Endodermal cell (in vitro differentiated cells): ENCODE results near the gene C1orf50. TPM values are rescaled to one million over a fixed set of nuclear protein-coding genes. Genes with fewer than 3 reads are reported as not detected.

Experiments
- DNase-seq: peaks from one replicate; pipeline ENCODE4 v3.0.0-alpha.2; 2017
- H3K27ac ChIP-seq: 2 replicates; pipeline ENCODE4 v1.5.1; 2013; ENCODE audit warnings: mild to moderate bottlenecking, low read depth, low read length, moderate library complexity
- H3K27me3 ChIP-seq: 2 replicates; pipeline ENCODE4 v1.6.1; 2013; ENCODE audit warnings: mild to moderate bottlenecking, low read length, moderate library complexity; ENCODE audit not compliant: insufficient read depth, control insufficient read depth, poor library complexity, severe bottlenecking
- H3K36me3 ChIP-seq: 2 replicates; pipeline ENCODE4 v1.7.0; 2013; ENCODE audit warnings: mild to moderate bottlenecking, low read length, moderate library complexity; ENCODE audit not compliant: control insufficient read depth, insufficient read depth
- H3K4me1 ChIP-seq: one replicate; pipeline ENCODE4 v1.7.0; 2013; ENCODE audit warnings: low read length; ENCODE audit not compliant: control insufficient read depth, insufficient read depth
- H3K4me3 ChIP-seq: 2 replicates; pipeline ENCODE4 v1.5.1; 2013; ENCODE audit warnings: mild to moderate bottlenecking, low read length, moderate library complexity
- H3K9ac ChIP-seq: 2 replicates; pipeline ENCODE4 v1.6.1; 2013; ENCODE audit warnings: mild to moderate bottlenecking, low read length, moderate library complexity; ENCODE audit not compliant: poor library complexity, severe bottlenecking; ENCODE audit errors: extremely low read depth
- H3K9me3 ChIP-seq: 2 replicates; pipeline ENCODE4 v1.6.1; 2013; ENCODE audit warnings: mild to moderate bottlenecking, low read length, moderate library complexity; ENCODE audit not compliant: control insufficient read depth
- H3K27ac Mint-ChIP-seq: 2 replicates; pipeline ENCODE4 v1.8.0; 2020; ENCODE audit warnings: mixed read lengths
- H3K27me3 Mint-ChIP-seq: 2 replicates; pipeline ENCODE4 v1.8.0; 2021; ENCODE audit warnings: mild to moderate bottlenecking, mixed read lengths; ENCODE audit not compliant: insufficient read depth
- H3K36me3 Mint-ChIP-seq: 2 replicates; pipeline ENCODE4 v1.8.0; 2020; ENCODE audit warnings: low read depth, mixed read lengths
- H3K4me1 Mint-ChIP-seq: 2 replicates; pipeline ENCODE4 v1.8.0; 2020; ENCODE audit warnings: mixed read lengths
- H3K4me3 Mint-ChIP-seq: 2 replicates; pipeline ENCODE4 v1.8.0; 2020; ENCODE audit warnings: mild to moderate bottlenecking, moderate library complexity, mixed read lengths
- H3K9me3 Mint-ChIP-seq: 2 replicates; pipeline ENCODE4 v1.8.0; 2020; ENCODE audit warnings: mild to moderate bottlenecking, mixed read lengths
- WGBS, 2 experiments: methylation state at CpG; one replicate each; pipeline versions ENCODE4 v1.1.5 to v1.1.7; 2013; ENCODE audit warnings: missing lambda C conversion rate in 2 of 2, mixed read lengths in 1 of 2; ENCODE audit not compliant: insufficient coverage in 1 of 2, insufficient read length in 1 of 2; 5-methylcytosine and 5-hydroxymethylcytosine counted together
- total RNA-seq, 2 donors: library from RNA; stranded (reverse); fragmentation: NEBNext Ultra II Directional in 1 of 2; extraction: Animal tissue kit (Norgen Biotek cat#: 25700) in 1 of 2; gene quantifications; 2 replicates in 1 of 2; 3 replicates in 1 of 2; pipeline ENCODE4 v1.2.1, GENCODE V29; 2021
- TF ChIP-seq, protein P1 (sequence below): fragments of 200-600 bp; sonication (generic); conservative IDR thresholded peaks from 2 replicates; pipeline ENCODE4 v1.5.0; 2021; ENCODE audit warnings: antibody characterized with exemption, mild to moderate bottlenecking

The C1orf50 gene
- total RNA-seq, 2 donors from 2014 or later = 4.8 to 7.3 TPM

DNA sequence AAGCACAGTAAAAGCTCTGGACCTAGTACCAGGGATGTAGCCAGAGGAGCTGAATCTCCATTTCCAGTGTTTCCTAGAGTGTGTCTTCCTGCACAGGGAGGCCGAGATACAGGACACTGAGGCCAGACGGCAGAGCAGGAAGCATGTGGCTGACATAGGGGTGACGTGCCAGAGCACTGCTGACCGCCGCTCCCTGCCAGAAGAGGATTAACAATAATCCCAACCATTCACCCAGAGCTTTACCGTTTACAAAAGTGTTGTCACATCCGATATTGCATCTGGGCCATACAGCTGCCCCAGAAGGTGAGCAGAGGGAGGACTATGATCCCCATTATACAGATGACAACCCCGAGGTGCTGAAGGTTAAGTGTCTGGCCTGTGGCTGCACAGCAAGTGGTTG lies 21.2 kb upstream of the C1orf50 start:
- Mint-ChIP-seq H3K4me1 (peaks cover 9% of the 10 kb centered on the region), H3K36me3 (peaks cover 39% of the 10 kb centered on the region), H3K27ac (no peak overlapping the region), H3K27me3 (no peaks in the 10 kb centered on the region), H3K9me3 (peaks cover 7% of the 10 kb centered on the region), H3K4me3 (no peak overlapping the region)
- Histone ChIP-seq H3K9me3 (no peaks in the 10 kb centered on the region), H3K4me1 (peaks cover under 1% of the 10 kb centered on the region), H3K36me3 (peaks cover 22% of the 10 kb centered on the region), H3K27me3 (no peaks in the 10 kb centered on the region), H3K9ac (no peak overlapping the region), H3K27ac (no peak overlapping the region), H3K4me3 (no peak overlapping the region)
- TF ChIP-seq, protein P1, sequence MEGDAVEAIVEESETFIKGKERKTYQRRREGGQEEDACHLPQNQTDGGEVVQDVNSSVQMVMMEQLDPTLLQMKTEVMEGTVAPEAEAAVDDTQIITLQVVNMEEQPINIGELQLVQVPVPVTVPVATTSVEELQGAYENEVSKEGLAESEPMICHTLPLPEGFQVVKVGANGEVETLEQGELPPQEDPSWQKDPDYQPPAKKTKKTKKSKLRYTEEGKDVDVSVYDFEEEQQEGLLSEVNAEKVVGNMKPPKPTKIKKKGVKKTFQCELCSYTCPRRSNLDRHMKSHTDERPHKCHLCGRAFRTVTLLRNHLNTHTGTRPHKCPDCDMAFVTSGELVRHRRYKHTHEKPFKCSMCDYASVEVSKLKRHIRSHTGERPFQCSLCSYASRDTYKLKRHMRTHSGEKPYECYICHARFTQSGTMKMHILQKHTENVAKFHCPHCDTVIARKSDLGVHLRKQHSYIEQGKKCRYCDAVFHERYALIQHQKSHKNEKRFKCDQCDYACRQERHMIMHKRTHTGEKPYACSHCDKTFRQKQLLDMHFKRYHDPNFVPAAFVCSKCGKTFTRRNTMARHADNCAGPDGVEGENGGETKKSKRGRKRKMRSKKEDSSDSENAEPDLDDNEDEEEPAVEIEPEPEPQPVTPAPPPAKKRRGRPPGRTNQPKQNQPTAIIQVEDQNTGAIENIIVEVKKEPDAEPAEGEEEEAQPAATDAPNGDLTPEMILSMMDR = no peak
- 93 to 100% methylated on average over 3 to 8 of the region's 8 CpGs for WGBS, 2 experiments
- no peak for DNase-seq

DNA sequence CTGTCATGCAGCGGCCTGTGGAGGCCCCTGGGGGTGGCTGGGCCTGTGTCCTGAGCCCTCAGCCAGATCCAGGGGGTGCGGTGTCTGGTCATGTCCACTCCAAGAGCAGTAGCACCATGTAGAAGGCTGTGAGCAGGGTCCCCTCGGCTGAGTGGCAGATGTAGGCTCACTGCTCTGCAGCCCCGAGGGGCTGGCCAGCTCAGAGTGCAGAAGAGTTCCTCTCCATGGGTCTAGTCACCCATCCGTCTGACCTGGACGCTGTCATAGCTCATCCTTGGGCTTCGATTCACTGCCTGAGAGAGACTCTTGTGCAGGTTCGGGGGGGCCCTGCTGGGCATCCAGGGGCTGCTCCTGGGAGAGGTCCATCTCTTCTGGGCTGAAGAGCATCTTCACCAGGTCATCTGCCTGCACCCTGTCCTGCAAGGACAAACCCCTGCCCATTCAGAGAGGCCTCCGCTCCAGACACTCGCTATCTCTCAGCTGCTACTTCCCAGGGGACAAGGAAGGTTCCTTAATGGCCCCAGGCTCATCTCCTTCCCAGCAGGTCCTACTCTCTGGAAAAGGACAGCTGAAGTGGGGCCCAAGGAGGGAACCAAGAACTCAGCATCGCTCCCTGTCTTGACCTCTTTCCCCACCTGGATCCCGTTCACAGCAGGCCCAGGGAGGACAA lies 20.5 kb upstream of the C1orf50 start:
- Mint-ChIP-seq H3K27ac (no peak overlapping the region), H3K4me1 (peaks cover 3% of the 10 kb centered on the region), H3K4me3 (no peak overlapping the region), H3K27me3 (no peaks in the 10 kb centered on the region), H3K36me3 (peaks cover 40% of the 10 kb centered on the region), H3K9me3 (peaks cover 8% of the 10 kb centered on the region)
- Histone ChIP-seq H3K36me3 (peaks cover 24% of the 10 kb centered on the region), H3K9me3 (peaks cover under 1% of the 10 kb centered on the region), H3K27ac (no peak overlapping the region), H3K4me3 (no peak overlapping the region), H3K4me1 (no peaks in the 10 kb centered on the region), H3K27me3 (no peaks in the 10 kb centered on the region), H3K9ac (no peak overlapping the region)
- DNase-seq = no peak
- 92 to 95% methylated on average over 7 to 12 of the region's 12 CpGs for WGBS, 2 experiments
- TF ChIP-seq, protein P1 = no peak

DNA sequence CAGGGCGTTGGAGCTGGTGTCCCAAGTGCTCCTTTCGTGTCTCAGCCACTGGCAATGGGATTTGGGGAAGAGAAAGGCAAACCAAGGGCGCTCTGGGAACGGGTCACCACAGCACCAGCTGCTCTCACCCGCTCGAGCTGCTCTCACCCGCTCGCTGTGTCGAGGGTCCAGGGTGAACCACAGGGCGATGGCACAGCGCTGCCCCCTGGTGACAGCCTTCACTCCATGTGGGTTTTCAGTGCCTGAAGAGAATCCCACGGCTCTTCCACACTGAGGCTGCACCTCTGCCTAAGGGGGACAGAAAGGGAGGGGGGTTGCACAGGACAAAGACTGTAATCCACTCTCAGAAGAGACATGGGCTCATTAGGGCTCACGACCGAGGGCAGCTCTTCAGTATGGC lies 19.9 kb upstream of the C1orf50 start:
- no peaks in the 10 kb centered on the region for H3K27me3 Mint-ChIP-seq
- no peak overlapping the region for H3K9ac ChIP-seq
- 78 to 81% methylated on average over 13 to 14 of the region's 14 CpGs for WGBS, 2 experiments
- TF ChIP-seq, protein P1 = peak; percentile 83
- H3K4me1 Mint-ChIP-seq = no peaks in the 10 kb centered on the region
- DNase-seq = peak; percentile 83
- H3K4me1 ChIP-seq = no peaks in the 10 kb centered on the region
- H3K36me3 Mint-ChIP-seq = peaks cover 46% of the 10 kb centered on the region
- peaks cover 14% of the 10 kb centered on the region for H3K9me3 Mint-ChIP-seq
- no peak overlapping the region for H3K27ac Mint-ChIP-seq
- no peak overlapping the region for H3K27ac ChIP-seq
- peaks cover 29% of the 10 kb centered on the region for H3K36me3 ChIP-seq
- no peak overlapping the region for H3K4me3 Mint-ChIP-seq
- H3K4me3 ChIP-seq = no peak overlapping the region
- peaks cover 7% of the 10 kb centered on the region for H3K9me3 ChIP-seq
- no peaks in the 10 kb centered on the region for H3K27me3 ChIP-seq
